ENCODE measurements around the gene TMEM145. TPM values are rescaled to one million over a fixed set of nuclear protein-coding genes. Genes with fewer than 3 reads are reported as not detected.

TMEM145 gene
- total RNA-seq, 2 experiments from 2014 or later, result 1.8 TPM; not detected in 1

- BruUV-seq (replicated peaks), result no TSS peak
- Histone ChIP-seq H3K4me3 (ENCODE audit: low read depth, low read length, poor library complexity, severe bottlenecking) (no peak overlapping the region), H4K20me1 (ENCODE audit: insufficient read depth, low read length) (no peaks in the 10 kb centered on the region), H3K9me2 (ENCODE audit: insufficient read depth, low read length) (no peaks in the 10 kb centered on the region), H3K36me3 (ENCODE audit: insufficient read depth, low read length) (peaks cover 6% of the 10 kb centered on the region; the same call in 1 of the 2 replicates), H3K9me3 (ENCODE audit: low read length) (no peaks in the 10 kb centered on the region), H3K4me1 (ENCODE audit: insufficient read depth, low read length, poor library complexity, severe bottlenecking) (no peaks in the 10 kb centered on the region), H3K4me2 (ENCODE audit: low read length) (no peak overlapping the region), H2AFZ (ENCODE audit: low read length) (no peak overlapping the region), H3K79me2 (ENCODE audit: insufficient read depth, low read depth, low read length) (no peaks in the 10 kb centered on the region), H3K27ac (ENCODE audit: low read depth, low read length, poor library complexity, severe bottlenecking) (no peak overlapping the region)
- CTCF ChIA-PET (ENCODE audit: unreplicated experiment), result no interaction called here
- DNase-seq (ENCODE audit: low spot score), result no peak
- intact Hi-C loops (cut with micrococcal nuclease; ENCODE audit: unreplicated experiment), result no loop called here
- POLR2A ChIA-PET, result no interaction called here
- TF ChIP-seq EZH2phosphoT487 (IDR thresholded peaks at IDR 0.05; ENCODE audit: borderline replicate concordance, low read depth, low read length) (no peak), CTCF (conservative IDR thresholded peaks at IDR 0.05; ENCODE audit: low read length) (no peak)
These were observed 32.2 kb downstream of the TMEM145 start for GRCh38 chr19:42345191-42345812.

DNA sequence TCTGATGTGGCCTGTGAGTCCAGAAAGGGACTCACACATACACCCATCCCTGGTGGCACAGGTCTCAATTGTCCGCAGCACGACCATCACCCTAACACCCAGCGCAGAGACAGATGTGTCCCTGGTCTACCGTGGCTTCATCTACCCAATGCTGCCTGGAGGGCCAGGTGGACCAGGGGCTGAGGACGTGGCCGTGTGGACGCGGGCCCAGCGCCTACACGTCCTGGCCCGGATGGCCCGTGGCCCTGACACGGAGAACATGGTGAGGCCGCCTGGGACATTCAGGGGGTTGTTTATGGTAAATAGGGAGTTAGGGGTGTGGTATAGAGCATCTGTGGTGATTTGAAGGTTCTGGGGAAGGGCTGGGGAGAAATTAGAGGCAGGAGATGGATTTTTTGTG is 35.1 kb downstream of the TMEM145 start:
- no TSS peak for BruUV-seq (replicated peaks)
- CTCF ChIA-PET (ENCODE audit: unreplicated experiment), result no interaction called here

More for the DNA sequence above, 35.1 kb downstream of the TMEM145 start:
- Histone ChIP-seq H3K27ac (ENCODE audit: low read depth, low read length, poor library complexity, severe bottlenecking) (no peak overlapping the region), H3K9me2 (ENCODE audit: insufficient read depth, low read length) (no peaks in the 10 kb centered on the region), H3K4me3 (ENCODE audit: low read depth, low read length, poor library complexity, severe bottlenecking) (no peak overlapping the region), H2AFZ (ENCODE audit: low read length) (no peak overlapping the region), H3K36me3 (ENCODE audit: insufficient read depth, low read length) (peaks cover 6% of the 10 kb centered on the region; the same call in 1 of the 2 replicates), H4K20me1 (ENCODE audit: insufficient read depth, low read length) (no peaks in the 10 kb centered on the region), H3K9me3 (ENCODE audit: low read length) (no peaks in the 10 kb centered on the region), H3K4me2 (ENCODE audit: low read length) (no peak overlapping the region), H3K79me2 (ENCODE audit: insufficient read depth, low read depth, low read length) (no peaks in the 10 kb centered on the region), H3K4me1 (ENCODE audit: insufficient read depth, low read length, poor library complexity, severe bottlenecking) (no peaks in the 10 kb centered on the region)
- POLR2A ChIA-PET, result no interaction called here
- intact Hi-C loops (cut with micrococcal nuclease; ENCODE audit: unreplicated experiment), result no loop called here
- no peak for TF ChIP-seq EZH2phosphoT487 (IDR thresholded peaks at IDR 0.05; ENCODE audit: borderline replicate concordance, low read depth, low read length)
- no peak for TF ChIP-seq CTCF (conservative IDR thresholded peaks at IDR 0.05; ENCODE audit: low read length)
- DNase-seq (ENCODE audit: low spot score), result no peak

Data from OCI-LY7 (cell line).